Testis (tissue), 3 donors: ENCODE results near the gene MRM2. TPM values are rescaled to one million over a fixed set of nuclear protein-coding genes. Genes with fewer than 3 reads are reported as not detected.

Experiments
- DNase-seq: peaks from one replicate; pipeline ENCODE4 v3.0.0-alpha.2; 2019
- H3K27ac ChIP-seq, 2 donors: fragments of 200-600 bp; sonication (generic); one replicate each; pipeline ENCODE4 v1.5.1; 2019
- H3K27me3 ChIP-seq: fragments of 200-600 bp; sonication (generic); one replicate; pipeline ENCODE4 v1.5.1; 2019
- H3K36me3 ChIP-seq: fragments of 200-600 bp; sonication (generic); one replicate; pipeline ENCODE4 v1.5.1; 2017; ENCODE audit warnings: low read depth; ENCODE audit errors: missing control alignments
- H3K4me1 ChIP-seq: fragments of 200-600 bp; sonication (generic); one replicate; pipeline ENCODE4 v1.5.1; 2019
- H3K4me3 ChIP-seq, 2 donors: fragments of 200-600 bp; sonication (generic); one replicate each; pipeline ENCODE4 v1.5.1; 2017 to 2019
- H3K9me3 ChIP-seq: fragments of 200-600 bp; sonication (generic); one replicate; pipeline ENCODE4 v1.5.1; 2017
- POLR2A ChIP-seq: fragments of 450-650 bp; IDR thresholded peaks from one replicate; pipeline ENCODE4 v1.6.1; 2017; ENCODE audit warnings: antibody characterized with exemption, mild to moderate bottlenecking, moderate library complexity
- WGBS, 2 donors: methylation state at CpG; one replicate each; pipeline ENCODE4 v1.1.5; 2018; 5-methylcytosine and 5-hydroxymethylcytosine counted together
- intact Hi-C: fragments of 100-400 bp; cut with DNase I; formaldehyde crosslinking; loops from one replicate; pipeline ENCODE4 v1.15.1; 2023; ENCODE audit warnings: low total_unique reads
- polyA plus RNA-seq: library from polyadenylated mRNA; stranded (reverse); fragments of 350-450 nt; fragmentation: Illumina TruSeq; extraction: RNeasy Lipid Tissue Mini Kit (QIAGEN cat#74804); gene quantifications from one replicate; pipeline ENCODE4 v1.2.3, GENCODE V29; 2014; ENCODE audit warnings: low read depth, low replicate concordance; ENCODE audit not compliant: insufficient read depth
- total RNA-seq, 2 donors: library from RNA; depleted of rRNA; stranded (reverse); fragments of >200 nt; gene quantifications; one replicate each; pipeline ENCODE4 v1.2.3, GENCODE V29; 2016
- TF ChIP-seq, protein P1 (sequence below), 3 experiments: fragments of 450-650 bp in 2 of 3; fragments of 200-600 bp in 1 of 3; sonication (generic) in 1 of 3; IDR thresholded peaks; one replicate each; pipeline ENCODE4 v1.5.1; 2016 to 2019; ENCODE audit warnings: antibody characterized with exemption in 3 of 3, mild to moderate bottlenecking in 2 of 3, moderate library complexity in 1 of 3

The MRM2 gene
- total and polyA plus RNA-seq, 3 donors from 2014 or later, result 18.1 to 31.2 (median 20.5) TPM

DNA sequence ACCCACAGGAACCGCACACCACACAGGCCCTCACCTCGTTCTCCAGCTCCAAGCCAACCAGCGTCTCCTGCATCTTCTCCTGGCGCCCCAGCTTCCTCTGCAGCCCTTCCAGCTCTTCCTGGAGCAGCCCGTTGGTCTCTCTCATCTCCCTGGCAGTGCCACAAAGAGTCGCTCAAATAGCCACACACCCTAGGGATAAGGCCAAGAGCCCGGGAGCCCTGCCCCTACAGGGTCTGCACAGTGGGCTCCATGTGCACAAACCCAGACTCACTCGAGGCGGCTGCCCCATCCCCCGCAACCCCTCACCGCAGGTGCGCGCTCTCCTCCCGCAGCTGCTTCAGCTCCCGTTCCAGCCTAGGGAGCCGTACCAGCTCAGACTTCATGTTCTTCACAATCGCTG, 26.2 kb downstream of the MRM2 start:
- H3K36me3 ChIP-seq, result no peaks in the 10 kb centered on the region
- no peak for DNase-seq
- no peak overlapping the region for H3K4me3 ChIP-seq
- intact Hi-C loops, result loop anchor here (10.0 kb wide), 1 partner anchor 641 kb away; the partner anchor contains the start of gene PSMG3
- 97 to 98% methylated on average over 16 to 17 of the region's 17 CpGs for WGBS, 2 donors
- H3K27me3 ChIP-seq, result no peaks in the 10 kb centered on the region
- TF ChIP-seq, protein P1, sequence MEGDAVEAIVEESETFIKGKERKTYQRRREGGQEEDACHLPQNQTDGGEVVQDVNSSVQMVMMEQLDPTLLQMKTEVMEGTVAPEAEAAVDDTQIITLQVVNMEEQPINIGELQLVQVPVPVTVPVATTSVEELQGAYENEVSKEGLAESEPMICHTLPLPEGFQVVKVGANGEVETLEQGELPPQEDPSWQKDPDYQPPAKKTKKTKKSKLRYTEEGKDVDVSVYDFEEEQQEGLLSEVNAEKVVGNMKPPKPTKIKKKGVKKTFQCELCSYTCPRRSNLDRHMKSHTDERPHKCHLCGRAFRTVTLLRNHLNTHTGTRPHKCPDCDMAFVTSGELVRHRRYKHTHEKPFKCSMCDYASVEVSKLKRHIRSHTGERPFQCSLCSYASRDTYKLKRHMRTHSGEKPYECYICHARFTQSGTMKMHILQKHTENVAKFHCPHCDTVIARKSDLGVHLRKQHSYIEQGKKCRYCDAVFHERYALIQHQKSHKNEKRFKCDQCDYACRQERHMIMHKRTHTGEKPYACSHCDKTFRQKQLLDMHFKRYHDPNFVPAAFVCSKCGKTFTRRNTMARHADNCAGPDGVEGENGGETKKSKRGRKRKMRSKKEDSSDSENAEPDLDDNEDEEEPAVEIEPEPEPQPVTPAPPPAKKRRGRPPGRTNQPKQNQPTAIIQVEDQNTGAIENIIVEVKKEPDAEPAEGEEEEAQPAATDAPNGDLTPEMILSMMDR (IDR thresholded peaks at IDR 0.05), result no peak
- TF ChIP-seq POLR2A, result no peak
- H3K9me3 ChIP-seq, result no peaks in the 10 kb centered on the region
- no peaks in the 10 kb centered on the region for H3K4me1 ChIP-seq
- no peak overlapping the region for H3K27ac ChIP-seq

DNA sequence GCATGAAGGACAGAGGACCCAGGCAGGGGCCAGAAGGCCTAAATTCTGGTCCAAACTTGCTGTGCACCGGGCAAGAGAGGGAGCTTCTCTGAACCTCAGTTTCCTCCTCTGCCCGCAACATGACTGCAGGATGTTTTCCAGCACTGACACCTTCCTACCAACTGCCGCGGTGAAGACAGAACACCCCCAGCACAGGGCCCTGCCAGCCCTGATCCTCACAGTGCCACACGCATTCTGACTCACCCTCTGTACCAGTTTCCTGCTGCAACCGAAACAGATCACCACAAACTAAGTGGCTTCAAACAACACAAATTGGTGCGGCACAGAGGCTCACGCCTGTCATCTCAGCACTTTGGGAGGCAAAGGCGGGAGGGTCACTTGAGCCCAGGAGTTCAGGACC, 27.4 kb downstream of the MRM2 start:
- H3K4me3 ChIP-seq, result no peak overlapping the region
- H3K27me3 ChIP-seq, result no peaks in the 10 kb centered on the region
- no peak overlapping the region for H3K27ac ChIP-seq
- WGBS, 2 donors, result 90 to 91% methylated on average over 9 of the region's 9 CpGs
- DNase-seq, result no peak
- intact Hi-C loops, result loop anchor here (10.0 kb wide), 1 partner anchor 640 kb away; the partner anchor contains the start of gene PSMG3
- TF ChIP-seq, protein P1 (IDR thresholded peaks at IDR 0.05), result no peak
- no peak for TF ChIP-seq POLR2A
- H3K36me3 ChIP-seq, result no peaks in the 10 kb centered on the region
- no peaks in the 10 kb centered on the region for H3K4me1 ChIP-seq
- H3K9me3 ChIP-seq, result no peaks in the 10 kb centered on the region

- TF ChIP-seq, protein P1 (IDR thresholded peaks at IDR 0.05), result no peak
- TF ChIP-seq POLR2A, result no peak
- no peaks in the 10 kb centered on the region for H3K36me3 ChIP-seq
- H3K4me3 ChIP-seq, result no peak overlapping the region
- DNase-seq, result no peak
- H3K9me3 ChIP-seq, result no peaks in the 10 kb centered on the region
- H3K27me3 ChIP-seq, result no peaks in the 10 kb centered on the region
- H3K4me1 ChIP-seq, result no peaks in the 10 kb centered on the region
- no peak overlapping the region for H3K27ac ChIP-seq
- intact Hi-C loops, result loop anchor here (10.0 kb wide), 1 partner anchor 639 kb away; the partner anchor contains the start of gene PSMG3
- WGBS, 2 donors, result 94 to 97% methylated on average over 10 to 15 of the region's 15 CpGs
Measured at GRCh38 chr7:2213551-2214215, 28.3 kb downstream of the MRM2 start.

DNA sequence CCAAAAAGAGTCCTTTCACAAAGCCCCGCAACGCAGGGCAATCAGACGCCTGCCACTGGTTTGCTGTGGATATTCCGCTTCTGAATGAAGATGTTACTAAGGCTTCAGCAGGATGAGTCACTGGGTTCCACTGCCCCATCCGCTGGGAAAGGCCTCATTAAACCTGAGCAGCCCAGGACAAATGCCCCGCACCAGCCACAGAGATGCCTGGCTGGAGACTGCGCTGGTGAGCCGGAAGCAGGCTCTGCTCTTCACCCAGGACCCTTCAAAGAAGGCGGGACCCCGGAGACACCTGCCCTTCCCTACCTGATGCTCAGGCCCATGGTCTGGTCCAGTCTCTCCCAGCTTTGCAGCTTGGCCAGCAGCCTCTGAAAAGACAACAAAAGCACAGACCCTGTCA, 29.1 kb downstream of the MRM2 start:
- H3K4me3 ChIP-seq, result no peak overlapping the region
- 96 to 97% methylated on average over 7 to 10 of the region's 10 CpGs for WGBS, 2 donors
- H3K4me1 ChIP-seq, result no peaks in the 10 kb centered on the region
- H3K36me3 ChIP-seq, result no peaks in the 10 kb centered on the region
- H3K27me3 ChIP-seq, result no peaks in the 10 kb centered on the region
- intact Hi-C loops, result loop anchor here (10.0 kb wide), 1 partner anchor 638 kb away; the partner anchor contains the start of gene PSMG3
- H3K27ac ChIP-seq, result no peak overlapping the region
- no peak for TF ChIP-seq POLR2A
- TF ChIP-seq, protein P1 (IDR thresholded peaks at IDR 0.05), result no peak
- no peaks in the 10 kb centered on the region for H3K9me3 ChIP-seq
- no peak for DNase-seq

DNA sequence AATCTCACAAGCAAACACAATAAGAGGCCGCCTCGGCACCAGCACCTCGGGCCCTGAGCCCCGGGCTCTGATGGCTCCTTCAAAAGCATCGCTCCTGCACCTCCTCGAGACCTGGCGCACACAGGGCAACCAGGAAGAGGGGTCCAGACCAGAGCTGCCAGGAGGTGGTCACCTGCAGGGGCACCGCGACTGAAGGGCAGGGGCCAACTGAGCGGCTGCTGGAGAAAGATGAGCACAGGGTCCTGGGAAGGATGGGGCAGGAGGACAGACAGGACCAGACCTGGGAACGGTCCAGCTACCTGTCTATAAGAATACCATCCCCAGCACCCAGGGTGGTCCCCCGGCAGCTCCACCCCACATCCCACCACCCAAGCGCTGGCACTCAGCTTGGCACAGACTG, 30.1 kb downstream of the MRM2 start:
- WGBS, 2 donors, result 94 to 97% methylated on average over 10 to 11 of the region's 13 CpGs
- TF ChIP-seq, protein P1 (IDR thresholded peaks at IDR 0.05), result no peak
- TF ChIP-seq POLR2A, result no peak
- Histone ChIP-seq H3K27me3 (no peaks in the 10 kb centered on the region), H3K9me3 (no peaks in the 10 kb centered on the region), H3K36me3 (no peaks in the 10 kb centered on the region), H3K4me3 (no peak overlapping the region), H3K27ac (no peak overlapping the region), H3K4me1 (no peaks in the 10 kb centered on the region)
- no peak for DNase-seq
- intact Hi-C loops, result loop anchor here (10.0 kb wide), 1 partner anchor 637 kb away; the partner anchor contains the start of gene PSMG3
